ENCODE measurements around the gene KPNB1.
"Not testable (repeated sequence)": the region's sequence is repeated elsewhere in the genome, so short reads cannot be mapped to it uniquely, and the experiment has no call there.

KPNB1 gene

GRCh38 chr17:47676510-47677165 is 26.9 kb downstream of the KPNB1 start:
- DNase-seq (ENCODE audit: low read depth in 2 of 2), result no peak

- DNase-seq (ENCODE audit: low read depth in 2 of 2), result no peak
These were observed 28.5 kb downstream of the KPNB1 start for GRCh38 chr17:47678196-47678595.

- DNase-seq (ENCODE audit: low read depth in 2 of 2), result no peak
These were observed 32.4 kb downstream of the KPNB1 start for GRCh38 chr17:47682138-47682537.

- not testable (repeated sequence) for DNase-seq (ENCODE audit: low read depth in 2 of 2)
These were observed 33.0 kb downstream of the KPNB1 start for GRCh38 chr17:47682727-47683126.

GRCh38 chr17:47684025-47684424 is 34.3 kb downstream of the KPNB1 start:
- DNase-seq (ENCODE audit: low read depth in 2 of 2), result no peak

- no peak for DNase-seq (ENCODE audit: low read depth in 2 of 2)
These were observed 34.9 kb downstream of the KPNB1 start for GRCh38 chr17:47684535-47685193.

GRCh38 chr17:47685556-47686275 is 36.0 kb downstream of the KPNB1 start:
- DNase-seq (ENCODE audit: low read depth in 2 of 2), result no peak

GRCh38 chr17:47686276-47686635 is 36.5 kb downstream of the KPNB1 start:
- DNase-seq (ENCODE audit: low read depth in 2 of 2), result no peak

- no peak for DNase-seq (ENCODE audit: low read depth in 2 of 2)
These were observed 37.1 kb downstream of the KPNB1 start for GRCh38 chr17:47686664-47687327.

GRCh38 chr17:47687328-47687690 is 37.6 kb downstream of the KPNB1 start:
- DNase-seq (ENCODE audit: low read depth in 2 of 2), result no peak

- DNase-seq (ENCODE audit: low read depth in 2 of 2), result no peak
These were observed 38.0 kb downstream of the KPNB1 start for GRCh38 chr17:47687748-47688147.

- DNase-seq (ENCODE audit: low read depth in 2 of 2), result no peak
These were observed 40.4 kb downstream of the KPNB1 start for GRCh38 chr17:47690121-47690520.

- DNase-seq (ENCODE audit: low read depth in 2 of 2), result no peak
These were observed 42.6 kb downstream of the KPNB1 start for GRCh38 chr17:47692137-47692894.

- no peak for DNase-seq (ENCODE audit: low read depth in 2 of 2)
These were observed 43.4 kb downstream of the KPNB1 start for GRCh38 chr17:47692895-47693730.

- DNase-seq (ENCODE audit: low read depth in 2 of 2), result peak in 1 of 2 donors; percentile 38
These were observed 44.2 kb downstream of the KPNB1 start, which contains the start of gene TBKBP1 for GRCh38 chr17:47693731-47694580. Gene TBKBP1 (plus strand): TSS chr17:47694161. CDS start chr17:47696113, 1,952 bp downstream.

- peak; percentile 43 to 57 for DNase-seq (ENCODE audit: low read depth in 2 of 2)
These were observed 45.1 kb downstream of the KPNB1 start for GRCh38 chr17:47694581-47695428.

- DNase-seq (ENCODE audit: low read depth in 2 of 2), result no peak
These were observed 46.0 kb downstream of the KPNB1 start for GRCh38 chr17:47695429-47696376.

All from stimulated activated CD4-positive, alpha-beta T cell treated with anti-CD3 and anti-CD28 coated beads, Interleukin-4, amount 100 ng/mL, for 48 hours (primary cell).